A673 (cell line): ENCODE results near the gene ZNF540. TPM values are rescaled to one million over a fixed set of nuclear protein-coding genes. Genes with fewer than 3 reads are reported as not detected.

ENCODE experiments used
- Bru-seq: library from RNA; stranded (reverse); fragments of 400-500 nt; gene quantifications from one replicate; lab custom pipeline; 2021; lab: Mats Ljungman, UMichigan
- BruChase-seq, 2 experiments: library from RNA; stranded (reverse); fragments of 400-500 nt; gene quantifications; one replicate each; lab custom pipeline; 2021; lab: Mats Ljungman, UMichigan
- BruUV-seq: library from RNA; stranded (reverse); fragments of 400-500 nt; replicated peaks from 2 replicates; lab custom pipeline; 2021; lab: Mats Ljungman, UMichigan
- CTCF ChIA-PET: fragments of 300-600 bp; sonication (Branson Sonifier 250); formaldehyde crosslinking; loops from one replicate; lab custom pipeline; 2022; ENCODE audit warnings: antibody characterized with exemption; lab: Charles Lee
- POLR2A ChIA-PET: fragments of 300-600 bp; sonication (Branson Sonifier 250); formaldehyde crosslinking; loops from one replicate; lab custom pipeline; 2022; ENCODE audit warnings: antibody characterized with exemption; ENCODE audit not compliant: low non-redundant PET; lab: Charles Lee
- DNase-seq: peaks from one replicate; pipeline ENCODE4 v3.0.0-alpha.2; 2015; ENCODE audit warnings: low spot score
- H3K27ac ChIP-seq: fragments of 200-600 bp; sonication (generic); 2 replicates; pipeline ENCODE4 v1.5.1; 2016; ENCODE audit warnings: mixed run types, low read depth, mild to moderate bottlenecking, mixed read lengths, antibody characterized with exemption, low read length; ENCODE audit not compliant: poor library complexity, severe bottlenecking
- H3K27me3 ChIP-seq: fragments of 200-600 bp; sonication (generic); replicated peaks from 2 replicates; pipeline ENCODE4 v1.6.1; 2017; ENCODE audit warnings: mixed run types, low read depth, mild to moderate bottlenecking, mixed read lengths, antibody characterized with exemption, low read length; ENCODE audit not compliant: insufficient read depth, poor library complexity
- H3K36me3 ChIP-seq: fragments of 200-600 bp; sonication (generic); 2 replicates; pipeline ENCODE4 v1.6.1; 2016; ENCODE audit warnings: mixed run types, mild to moderate bottlenecking, mixed read lengths, antibody characterized with exemption, low read length; ENCODE audit not compliant: insufficient read depth, poor library complexity, severe bottlenecking
- H3K4me1 ChIP-seq: fragments of 200-600 bp; sonication (generic); 2 replicates; pipeline ENCODE4 v1.6.1; 2017; ENCODE audit warnings: mixed run types, mild to moderate bottlenecking, mixed read lengths, antibody characterized with exemption, low read length; ENCODE audit not compliant: insufficient read depth, poor library complexity, severe bottlenecking
- H3K4me3 ChIP-seq: fragments of 200-600 bp; sonication (generic); 2 replicates; pipeline ENCODE4 v1.5.1; 2016; ENCODE audit warnings: low read depth, mixed run types, mild to moderate bottlenecking, mixed read lengths, low read length; ENCODE audit not compliant: poor library complexity, severe bottlenecking
- H3K9me3 ChIP-seq: fragments of 200-600 bp; sonication (generic); 2 replicates; pipeline ENCODE4 v1.6.1; 2016; ENCODE audit warnings: mixed run types, low read depth, mild to moderate bottlenecking, mixed read lengths, antibody characterized with exemption, low read length; ENCODE audit not compliant: poor library complexity, severe bottlenecking
- EZH2 ChIP-seq: fragments of 200-600 bp; sonication (generic); IDR thresholded peaks from 2 replicates; pipeline ENCODE4 v1.6.1; 2017; ENCODE audit warnings: borderline replicate concordance, low read depth, mild to moderate bottlenecking, mixed read lengths, antibody characterized with exemption, low read length; ENCODE audit not compliant: poor library complexity, severe bottlenecking
- intact Hi-C: fragments of 100-400 bp; cut with micrococcal nuclease; formaldehyde crosslinking; loops from one replicate; pipeline ENCODE4 v1.10.0; 2022; ENCODE audit not compliant: unreplicated experiment
- long read RNA-seq: library from polyadenylated mRNA; stranded (forward); transcript quantifications from one replicate; pipeline ENCODE4 v2.0.0, GENCODE V29; 2022
- total RNA-seq: library from RNA; stranded (reverse); gene quantifications from 2 replicates; pipeline ENCODE4 v1.2.3, GENCODE V29; 2021
- TF ChIP-seq, protein P1 (sequence below): fragments of 300-800, 200-600 bp; sonication (generic); conservative IDR thresholded peaks from 2 replicates; pipeline ENCODE4 v1.5.1; 2017; ENCODE audit warnings: low read depth, mild to moderate bottlenecking, antibody characterized with exemption, low read length, moderate library complexity, mixed read lengths

Gene ZNF540
- total RNA-seq (0.24 and 0.59 TPM in 2 replicates), Bru-seq, nascent RNA (percentile 40 among the genes with signal in this experiment), BruChase-seq, experiment 1, labeled RNA remaining after a 2-hour chase (percentile 45 among the genes with signal in this experiment), BruChase-seq, experiment 2, labeled RNA remaining after a 6-hour chase (percentile 44 among the genes with signal in this experiment)
- long read RNA-seq, partial matches to known transcripts: 0 of 18 reads
- long read RNA-seq, other reads (novel, unspliced or antisense): 17 of 18 reads

DNA sequence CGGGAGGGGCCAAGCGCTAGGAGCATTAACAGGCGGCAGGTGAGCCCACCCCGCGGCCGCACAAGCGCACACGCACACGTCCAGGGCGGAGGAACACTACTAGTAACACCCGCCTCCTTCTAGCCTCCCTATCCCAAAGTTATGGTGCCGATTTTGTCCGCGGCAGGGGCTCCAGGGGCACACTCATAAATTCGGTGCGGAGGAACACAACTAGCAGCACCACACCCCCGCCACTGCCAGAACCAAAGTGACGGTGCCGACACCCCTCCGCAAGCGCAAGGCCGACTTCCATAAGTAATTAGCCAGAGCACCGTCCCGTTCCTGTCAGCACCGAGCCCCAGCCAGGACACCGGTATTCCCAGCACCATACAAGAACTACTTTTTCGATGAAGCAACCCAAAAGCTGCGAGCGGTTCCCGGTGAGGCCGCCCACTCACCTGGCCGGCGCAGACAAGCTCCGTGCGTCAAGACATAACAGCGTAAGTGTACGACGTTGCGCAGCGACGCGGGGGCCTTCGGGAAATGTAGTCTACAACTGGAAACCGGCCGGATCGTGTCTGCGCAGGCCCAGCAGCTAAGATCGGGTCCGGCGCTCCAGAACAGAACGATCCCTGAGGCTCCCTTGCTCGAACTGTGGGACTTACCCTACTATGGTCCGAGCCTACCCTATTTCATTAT, at the start of gene ZNF540, which contains the start of gene ZNF571:
TSS of gene ZNF540 (plus strand) at position 573 of the 678 bp plus-strand sequence. CDS start 3,572 bp downstream, outside the sequence.
TSS of gene ZNF571 (minus strand) at position 489 of the 678 bp plus-strand sequence. CDS start 8,116 bp downstream, outside the sequence.
- Histone ChIP-seq H3K27me3 (no peaks in the 10 kb centered on the region), H3K27ac (peak within 1 kb of the TSS; percentile 1), H3K9me3 (peaks cover 13% of the 10 kb centered on the region), H3K4me3 (peak within 1 kb of the TSS; percentile 64), H3K4me1 (no peaks in the 10 kb centered on the region), H3K36me3 (no peaks in the 10 kb centered on the region)
- DNase-seq: peak; percentile 91
- TF ChIP-seq, protein P1, sequence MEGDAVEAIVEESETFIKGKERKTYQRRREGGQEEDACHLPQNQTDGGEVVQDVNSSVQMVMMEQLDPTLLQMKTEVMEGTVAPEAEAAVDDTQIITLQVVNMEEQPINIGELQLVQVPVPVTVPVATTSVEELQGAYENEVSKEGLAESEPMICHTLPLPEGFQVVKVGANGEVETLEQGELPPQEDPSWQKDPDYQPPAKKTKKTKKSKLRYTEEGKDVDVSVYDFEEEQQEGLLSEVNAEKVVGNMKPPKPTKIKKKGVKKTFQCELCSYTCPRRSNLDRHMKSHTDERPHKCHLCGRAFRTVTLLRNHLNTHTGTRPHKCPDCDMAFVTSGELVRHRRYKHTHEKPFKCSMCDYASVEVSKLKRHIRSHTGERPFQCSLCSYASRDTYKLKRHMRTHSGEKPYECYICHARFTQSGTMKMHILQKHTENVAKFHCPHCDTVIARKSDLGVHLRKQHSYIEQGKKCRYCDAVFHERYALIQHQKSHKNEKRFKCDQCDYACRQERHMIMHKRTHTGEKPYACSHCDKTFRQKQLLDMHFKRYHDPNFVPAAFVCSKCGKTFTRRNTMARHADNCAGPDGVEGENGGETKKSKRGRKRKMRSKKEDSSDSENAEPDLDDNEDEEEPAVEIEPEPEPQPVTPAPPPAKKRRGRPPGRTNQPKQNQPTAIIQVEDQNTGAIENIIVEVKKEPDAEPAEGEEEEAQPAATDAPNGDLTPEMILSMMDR: no peak
- TF ChIP-seq EZH2: no peak
- ChIA-PET CTCF (interaction anchor here (0.5 kb wide), 1 partner anchor 257 kb away, joined by 7 read pairs; no protein-coding TSS in a partner anchor), POLR2A (no interaction called here)
- intact Hi-C loops: no loop called here
- no TSS peak for BruUV-seq

DNA sequence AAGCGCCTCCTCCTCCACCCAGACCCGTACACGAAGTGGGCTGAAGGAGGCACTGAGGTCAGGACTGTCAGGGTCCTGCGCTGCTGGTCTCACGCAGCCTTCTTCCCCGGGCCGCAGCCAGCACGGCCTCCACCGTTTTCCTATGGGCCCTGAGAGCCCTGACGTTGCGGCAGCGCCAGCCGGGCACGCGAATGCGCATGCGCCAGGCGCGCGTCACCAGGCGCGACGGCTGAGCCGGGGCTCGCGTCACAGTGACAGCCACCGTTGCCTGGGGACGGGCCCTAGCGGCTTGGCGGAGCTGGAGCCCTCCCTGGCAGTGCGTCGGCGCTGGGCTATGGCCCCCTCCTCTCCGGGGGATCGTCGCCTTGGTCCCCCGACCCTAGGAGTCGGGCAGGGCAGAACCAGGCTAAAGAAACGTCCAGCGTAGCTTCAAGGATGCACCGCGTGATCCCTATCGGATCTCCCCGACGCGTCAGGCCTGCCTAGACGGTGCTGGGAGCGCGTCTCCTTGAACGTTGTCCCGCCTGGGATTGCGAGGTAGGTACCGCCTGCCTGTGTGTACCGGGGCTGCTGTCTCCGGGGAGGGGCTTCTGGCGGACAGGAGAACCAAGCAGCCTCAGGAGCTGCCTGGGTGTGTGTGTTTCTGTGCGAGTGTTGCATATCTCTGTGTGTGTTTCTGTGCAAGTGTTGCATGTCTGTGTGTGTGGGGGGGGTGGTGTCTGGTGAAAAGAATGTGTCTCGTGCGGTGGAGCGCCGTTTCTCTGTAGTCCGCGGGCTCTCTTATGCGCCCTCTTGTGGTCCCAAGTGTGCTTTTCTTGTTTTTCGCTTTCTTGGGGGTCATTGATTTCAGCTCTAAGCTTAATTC, 43.3 kb upstream of the ZNF540 start:
- no TSS peak for BruUV-seq
- POLR2A ChIA-PET: no interaction called here
- DNase-seq: peak; percentile 69
- H3K4me1 ChIP-seq: no peaks in the 10 kb centered on the region
- peak overlapping the region; percentile 57 for H3K27ac ChIP-seq
- TF ChIP-seq EZH2: no peak
- TF ChIP-seq, protein P1: peak; percentile 65
- peak overlapping the region; percentile 55 for H3K4me3 ChIP-seq
- intact Hi-C loops: no loop called here
- H3K36me3 ChIP-seq: no peaks in the 10 kb centered on the region
- H3K9me3 ChIP-seq: peaks cover 58% of the 10 kb centered on the region
- no peaks in the 10 kb centered on the region for H3K27me3 ChIP-seq
- CTCF ChIA-PET: interaction anchor here (0.7 kb wide), 1 partner anchor 367 kb away, joined by 4 read pairs; no protein-coding TSS in a partner anchor

DNA sequence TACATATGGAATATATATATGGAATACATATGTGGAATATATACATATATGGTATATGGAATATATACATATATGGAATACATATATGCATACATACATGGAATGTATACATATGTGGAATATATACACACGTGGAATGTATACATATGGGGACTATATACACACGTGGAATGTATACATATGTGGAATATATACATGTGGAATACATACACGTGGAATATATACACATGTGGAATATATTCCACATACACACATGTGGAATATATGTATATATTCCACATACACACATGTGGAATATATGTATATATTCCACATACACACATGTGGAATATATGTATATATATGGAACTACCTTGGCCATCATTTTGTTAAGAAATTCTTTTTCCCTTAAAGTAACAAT, 31.2 kb upstream of the ZNF540 start:
- TF ChIP-seq EZH2: no peak
- TF ChIP-seq, protein P1: no peak
- CTCF ChIA-PET: no interaction called here
- POLR2A ChIA-PET: no interaction called here
- H3K36me3 ChIP-seq: peaks cover 13% of the 10 kb centered on the region
- no peak overlapping the region for H3K27ac ChIP-seq
- no peak for DNase-seq
- BruUV-seq: no TSS peak
- H3K27me3 ChIP-seq: no peaks in the 10 kb centered on the region
- H3K9me3 ChIP-seq: peaks cover 88% of the 10 kb centered on the region
- no peaks in the 10 kb centered on the region for H3K4me1 ChIP-seq
- intact Hi-C loops: no loop called here
- no peak overlapping the region for H3K4me3 ChIP-seq
